ENCODE results near the gene USP8. TPM values are rescaled to one million over a fixed set of nuclear protein-coding genes. Genes with fewer than 3 reads are reported as not detected.
"Not testable (repeated sequence)": the region's sequence is repeated elsewhere in the genome, so short reads cannot be mapped to it uniquely, and the experiment has no call there.

The USP8 gene
- total and polyA plus RNA-seq, 4 donors = 20.4 to 42.8 (median 32.5) TPM

DNA sequence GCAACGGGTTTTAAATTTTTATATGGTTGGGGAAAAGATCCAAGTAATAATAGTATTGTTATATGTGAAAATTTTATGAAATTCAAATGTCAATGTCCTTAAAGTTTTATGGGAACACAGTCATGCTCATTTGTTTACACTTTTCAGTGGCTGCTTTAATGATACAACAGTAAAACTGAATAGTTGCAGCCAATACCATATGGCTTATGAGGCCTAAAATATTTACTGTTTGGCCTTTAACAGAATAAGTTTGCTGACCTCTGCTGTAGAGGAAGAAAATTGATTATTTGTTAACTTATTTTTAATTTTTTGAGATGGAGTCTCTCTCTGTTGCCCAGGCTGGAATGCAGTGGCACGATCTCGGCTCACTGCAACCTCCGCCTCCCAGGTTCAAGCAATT, 77.6 kb downstream of the USP8 start (continued):
- TF ChIP-seq NR2F2 (IDR thresholded peaks at IDR 0.05) (no peak), FOXA2 (IDR thresholded peaks at IDR 0.05) (no peak), HNF4A (conservative IDR thresholded peaks at IDR 0.05) (no peak), JUND (IDR thresholded peaks at IDR 0.05) (no peak), RAD21 (IDR thresholded peaks at IDR 0.05) (no peak)
- TF ChIP-seq, protein P1, sequence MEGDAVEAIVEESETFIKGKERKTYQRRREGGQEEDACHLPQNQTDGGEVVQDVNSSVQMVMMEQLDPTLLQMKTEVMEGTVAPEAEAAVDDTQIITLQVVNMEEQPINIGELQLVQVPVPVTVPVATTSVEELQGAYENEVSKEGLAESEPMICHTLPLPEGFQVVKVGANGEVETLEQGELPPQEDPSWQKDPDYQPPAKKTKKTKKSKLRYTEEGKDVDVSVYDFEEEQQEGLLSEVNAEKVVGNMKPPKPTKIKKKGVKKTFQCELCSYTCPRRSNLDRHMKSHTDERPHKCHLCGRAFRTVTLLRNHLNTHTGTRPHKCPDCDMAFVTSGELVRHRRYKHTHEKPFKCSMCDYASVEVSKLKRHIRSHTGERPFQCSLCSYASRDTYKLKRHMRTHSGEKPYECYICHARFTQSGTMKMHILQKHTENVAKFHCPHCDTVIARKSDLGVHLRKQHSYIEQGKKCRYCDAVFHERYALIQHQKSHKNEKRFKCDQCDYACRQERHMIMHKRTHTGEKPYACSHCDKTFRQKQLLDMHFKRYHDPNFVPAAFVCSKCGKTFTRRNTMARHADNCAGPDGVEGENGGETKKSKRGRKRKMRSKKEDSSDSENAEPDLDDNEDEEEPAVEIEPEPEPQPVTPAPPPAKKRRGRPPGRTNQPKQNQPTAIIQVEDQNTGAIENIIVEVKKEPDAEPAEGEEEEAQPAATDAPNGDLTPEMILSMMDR (IDR thresholded peaks at IDR 0.05; ENCODE audit: low read depth, low read length, missing input control) = no peak
- TF ChIP-seq, protein P2, sequence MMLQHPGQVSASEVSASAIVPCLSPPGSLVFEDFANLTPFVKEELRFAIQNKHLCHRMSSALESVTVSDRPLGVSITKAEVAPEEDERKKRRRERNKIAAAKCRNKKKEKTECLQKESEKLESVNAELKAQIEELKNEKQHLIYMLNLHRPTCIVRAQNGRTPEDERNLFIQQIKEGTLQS (IDR thresholded peaks at IDR 0.05) = no peak

DNA sequence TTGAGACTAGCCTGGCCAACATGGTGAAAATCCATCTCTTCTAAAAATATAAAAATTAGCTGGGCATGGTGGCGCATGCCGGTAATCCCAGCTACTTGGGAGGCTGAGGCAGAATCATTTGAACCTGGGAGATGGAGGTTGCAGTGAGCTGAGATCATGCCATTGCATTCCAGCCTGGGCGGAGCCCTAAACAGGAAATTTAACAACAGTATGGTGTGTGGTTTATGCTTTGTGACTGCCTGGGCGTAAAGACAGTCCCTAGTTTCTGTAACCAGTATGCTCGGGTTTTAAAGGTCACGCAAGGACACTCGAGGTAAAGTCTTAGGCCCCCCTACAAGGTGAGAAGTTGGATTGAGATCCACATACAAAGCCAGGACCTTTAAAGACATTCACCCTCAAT, 78.9 kb downstream of the USP8 start:
- Histone ChIP-seq H3K4me3 (ENCODE audit: low read depth in 1 of 3, low read length in 3 of 3) (no peak overlapping the region), H3K27ac (ENCODE audit: low read depth in 1 of 2, low read length in 2 of 2) (no peak overlapping the region), H3K4me1 (ENCODE audit: control insufficient read depth in 4 of 4, insufficient read depth in 4 of 4, low read length in 3 of 4) (no peaks in the 10 kb centered on the region), H3K36me3 (ENCODE audit: control insufficient read depth in 4 of 4, insufficient read depth in 3 of 4, low read depth in 1 of 4, low read length in 3 of 4) (peaks cover 7 to 40% (median 28%) of the 10 kb centered on the region in 4 donors), H3K27me3 (ENCODE audit: control insufficient read depth in 4 of 4, insufficient read depth in 4 of 4, low read length in 3 of 4) (no peaks in the 10 kb centered on the region), H3K9ac (ENCODE audit: low read depth in 1 of 2, low read length in 2 of 2) (no peak overlapping the region), H3K9me3 (ENCODE audit: control insufficient read depth in 4 of 4, low read length in 3 of 4) (no peaks in the 10 kb centered on the region)
- no peak for TF ChIP-seq RXRA (IDR thresholded peaks at IDR 0.05)
- TF ChIP-seq JUND (IDR thresholded peaks at IDR 0.05) = no peak
- TF ChIP-seq, protein P1 (IDR thresholded peaks at IDR 0.05; ENCODE audit: low read depth, low read length, missing input control) = no peak
- TF ChIP-seq RAD21 (IDR thresholded peaks at IDR 0.05) = no peak
- TF ChIP-seq TAF1 (conservative IDR thresholded peaks at IDR 0.05) = no peak
- TF ChIP-seq, protein P3, sequence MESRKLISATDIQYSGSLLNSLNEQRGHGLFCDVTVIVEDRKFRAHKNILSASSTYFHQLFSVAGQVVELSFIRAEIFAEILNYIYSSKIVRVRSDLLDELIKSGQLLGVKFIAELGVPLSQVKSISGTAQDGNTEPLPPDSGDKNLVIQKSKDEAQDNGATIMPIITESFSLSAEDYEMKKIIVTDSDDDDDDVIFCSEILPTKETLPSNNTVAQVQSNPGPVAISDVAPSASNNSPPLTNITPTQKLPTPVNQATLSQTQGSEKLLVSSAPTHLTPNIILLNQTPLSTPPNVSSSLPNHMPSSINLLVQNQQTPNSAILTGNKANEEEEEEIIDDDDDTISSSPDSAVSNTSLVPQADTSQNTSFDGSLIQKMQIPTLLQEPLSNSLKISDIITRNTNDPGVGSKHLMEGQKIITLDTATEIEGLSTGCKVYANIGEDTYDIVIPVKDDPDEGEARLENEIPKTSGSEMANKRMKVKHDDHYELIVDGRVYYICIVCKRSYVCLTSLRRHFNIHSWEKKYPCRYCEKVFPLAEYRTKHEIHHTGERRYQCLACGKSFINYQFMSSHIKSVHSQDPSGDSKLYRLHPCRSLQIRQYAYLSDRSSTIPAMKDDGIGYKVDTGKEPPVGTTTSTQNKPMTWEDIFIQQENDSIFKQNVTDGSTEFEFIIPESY (IDR thresholded peaks at IDR 0.05) = no peak
- TF ChIP-seq, protein P4, sequence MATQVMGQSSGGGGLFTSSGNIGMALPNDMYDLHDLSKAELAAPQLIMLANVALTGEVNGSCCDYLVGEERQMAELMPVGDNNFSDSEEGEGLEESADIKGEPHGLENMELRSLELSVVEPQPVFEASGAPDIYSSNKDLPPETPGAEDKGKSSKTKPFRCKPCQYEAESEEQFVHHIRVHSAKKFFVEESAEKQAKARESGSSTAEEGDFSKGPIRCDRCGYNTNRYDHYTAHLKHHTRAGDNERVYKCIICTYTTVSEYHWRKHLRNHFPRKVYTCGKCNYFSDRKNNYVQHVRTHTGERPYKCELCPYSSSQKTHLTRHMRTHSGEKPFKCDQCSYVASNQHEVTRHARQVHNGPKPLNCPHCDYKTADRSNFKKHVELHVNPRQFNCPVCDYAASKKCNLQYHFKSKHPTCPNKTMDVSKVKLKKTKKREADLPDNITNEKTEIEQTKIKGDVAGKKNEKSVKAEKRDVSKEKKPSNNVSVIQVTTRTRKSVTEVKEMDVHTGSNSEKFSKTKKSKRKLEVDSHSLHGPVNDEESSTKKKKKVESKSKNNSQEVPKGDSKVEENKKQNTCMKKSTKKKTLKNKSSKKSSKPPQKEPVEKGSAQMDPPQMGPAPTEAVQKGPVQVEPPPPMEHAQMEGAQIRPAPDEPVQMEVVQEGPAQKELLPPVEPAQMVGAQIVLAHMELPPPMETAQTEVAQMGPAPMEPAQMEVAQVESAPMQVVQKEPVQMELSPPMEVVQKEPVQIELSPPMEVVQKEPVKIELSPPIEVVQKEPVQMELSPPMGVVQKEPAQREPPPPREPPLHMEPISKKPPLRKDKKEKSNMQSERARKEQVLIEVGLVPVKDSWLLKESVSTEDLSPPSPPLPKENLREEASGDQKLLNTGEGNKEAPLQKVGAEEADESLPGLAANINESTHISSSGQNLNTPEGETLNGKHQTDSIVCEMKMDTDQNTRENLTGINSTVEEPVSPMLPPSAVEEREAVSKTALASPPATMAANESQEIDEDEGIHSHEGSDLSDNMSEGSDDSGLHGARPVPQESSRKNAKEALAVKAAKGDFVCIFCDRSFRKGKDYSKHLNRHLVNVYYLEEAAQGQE (IDR thresholded peaks at IDR 0.05) = no peak
- TF ChIP-seq HNF4G (IDR thresholded peaks at IDR 0.05) = no peak
- no peak for DNase-seq (ENCODE audit: low spot score)
- 92% methylated on average over 7 of the region's 7 CpGs for whole genome bisulfite sequencing

DNA sequence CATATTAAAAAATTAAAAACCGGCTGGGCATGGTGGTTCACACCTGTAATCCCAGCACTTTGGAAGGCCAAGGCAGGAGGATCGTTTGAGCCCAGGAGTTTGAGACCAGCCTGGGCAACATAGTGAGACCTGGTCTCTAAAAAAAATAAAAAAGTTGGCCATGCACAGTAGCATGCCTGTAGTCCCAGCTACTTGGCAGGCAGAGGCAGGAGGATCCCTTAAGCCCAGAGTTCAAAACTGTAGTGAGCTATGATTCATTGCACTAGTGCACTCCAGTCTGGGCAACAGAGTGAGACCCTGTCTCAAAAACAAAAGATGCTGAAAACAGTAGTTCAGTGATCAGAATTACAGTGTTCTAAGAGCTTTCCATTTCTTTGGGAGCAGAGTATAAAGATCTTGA, 81.5 kb downstream of the USP8 start:
- not testable (repeated sequence) for H3K9ac ChIP-seq (ENCODE audit: low read depth in 1 of 2, low read length in 2 of 2); H3K9me3 ChIP-seq (ENCODE audit: control insufficient read depth in 4 of 4, low read length in 3 of 4); H3K27me3 ChIP-seq (ENCODE audit: control insufficient read depth in 4 of 4, insufficient read depth in 4 of 4, low read length in 3 of 4); DNase-seq (ENCODE audit: low spot score); H3K4me3 ChIP-seq (ENCODE audit: low read depth in 1 of 3, low read length in 3 of 3); H3K27ac ChIP-seq (ENCODE audit: low read depth in 1 of 2, low read length in 2 of 2); H3K4me1 ChIP-seq (ENCODE audit: control insufficient read depth in 4 of 4, insufficient read depth in 4 of 4, low read length in 3 of 4)
- WGBS = 90% methylated on average over 2 of the region's 2 CpGs
- peaks cover 3 to 18% (median 10%) of the 10 kb centered on the region in 4 donors for H3K36me3 ChIP-seq (ENCODE audit: control insufficient read depth in 4 of 4, insufficient read depth in 3 of 4, low read depth in 1 of 4, low read length in 3 of 4)
